IMR-90 (cell line): Measurements from ENCODE around the gene PAN2. TPM values are rescaled to one million over a fixed set of nuclear protein-coding genes. Genes with fewer than 3 reads are reported as not detected.

ENCODE experiments used
- ATAC-seq: fragments of 200-7000 bp; cut with Tn5 transposase; 2 replicates; pipeline ENCODE4 v1.9.1; 2020; ENCODE audit warnings: low read depth, mild to moderate bottlenecking, moderate library complexity
- BruUV-seq: library from RNA; stranded (reverse); fragments of 400-500 nt; replicated peaks from 2 replicates; lab custom pipeline; 2021; lab: Mats Ljungman, UMichigan
- CTCF ChIA-PET: fragments of 300-600 bp; formaldehyde crosslinking; extraction: SDS; loops from one replicate; lab custom pipeline; 2021; ENCODE audit warnings: antibody characterized with exemption; lab: Yijun Ruan, JAX
- POLR2A ChIA-PET: fragments of 300-600 bp; sonication (Branson Sonifier 250); formaldehyde crosslinking; loops from one replicate; lab custom pipeline; 2022; ENCODE audit warnings: antibody characterized with exemption; ENCODE audit not compliant: unreplicated experiment; lab: Charles Lee
- DNase-seq: peaks from one replicate; pipeline ENCODE4 v3.0.0; 2013
- H2AFZ ChIP-seq: replicated peaks from 2 replicates; pipeline ENCODE3; 2013; ENCODE audit warnings: low read length, mild to moderate bottlenecking; ENCODE audit not compliant: poor library complexity
- H2AK5ac ChIP-seq: 2 replicates; pipeline ENCODE4 v1.6.1; 2013; ENCODE audit warnings: low read depth, low read length, inconsistent platforms
- H2AK9ac ChIP-seq: replicated peaks from 2 replicates; pipeline ENCODE3; 2013; ENCODE audit warnings: mild to moderate bottlenecking, low read depth, low read length, moderate library complexity; ENCODE audit not compliant: poor library complexity
- H2BK120ac ChIP-seq: 2 replicates; pipeline ENCODE4 v1.6.1; 2013; ENCODE audit warnings: low read depth, low read length, inconsistent platforms
- H2BK15ac ChIP-seq: 3 replicates; pipeline ENCODE4 v1.6.1; 2013; ENCODE audit warnings: low read depth, low read length, inconsistent platforms
- H2BK20ac ChIP-seq: 2 replicates; pipeline ENCODE4 v1.6.1; 2013; ENCODE audit warnings: low read depth, mild to moderate bottlenecking, inconsistent platforms, low read length, moderate library complexity
- H2BK5ac ChIP-seq: 2 replicates; pipeline ENCODE4 v1.6.1; 2013; ENCODE audit warnings: mild to moderate bottlenecking, low read depth, low read length, inconsistent platforms; ENCODE audit not compliant: poor library complexity, severe bottlenecking
- H3K14ac ChIP-seq: replicated peaks from 2 replicates; pipeline ENCODE4 v1.6.1; 2013; ENCODE audit warnings: low read depth, low read length, inconsistent platforms
- H3K18ac ChIP-seq: 2 replicates; pipeline ENCODE4 v1.6.1; 2013; ENCODE audit warnings: low read depth, low read length, control low read depth
- H3K23ac ChIP-seq: 2 replicates; pipeline ENCODE4 v1.6.1; 2013; ENCODE audit warnings: low read depth, low read length, inconsistent platforms
- H3K27ac ChIP-seq: 2 replicates; pipeline ENCODE4 v1.5.1; 2013; ENCODE audit warnings: mild to moderate bottlenecking, control low read depth, low read length; ENCODE audit not compliant: insufficient read depth
- H3K27me3 ChIP-seq: 2 replicates; pipeline ENCODE4 v1.6.1; 2013; ENCODE audit warnings: low read length; ENCODE audit not compliant: control insufficient read depth, insufficient read depth
- H3K36me3 ChIP-seq: 2 replicates; pipeline ENCODE4 v1.6.1; 2013; ENCODE audit warnings: low read length, mixed read lengths; ENCODE audit not compliant: control insufficient read depth, insufficient read depth
- H3K4ac ChIP-seq: 2 replicates; pipeline ENCODE4 v1.6.1; 2013; ENCODE audit warnings: low read depth, low read length, inconsistent platforms
- H3K4me1 ChIP-seq: 2 replicates; pipeline ENCODE4 v1.6.1; 2013; ENCODE audit warnings: low read length, mixed read lengths; ENCODE audit not compliant: control insufficient read depth, insufficient read depth
- H3K4me2 ChIP-seq: 2 replicates; pipeline ENCODE4 v1.6.1; 2013; ENCODE audit warnings: low read depth, mild to moderate bottlenecking, control low read depth, low read length, moderate library complexity
- H3K4me3 ChIP-seq: 2 replicates; pipeline ENCODE4 v1.5.1; 2013; ENCODE audit warnings: low read depth, mild to moderate bottlenecking, control low read depth, low read length, moderate library complexity; ENCODE audit not compliant: insufficient read depth
- H3K56ac ChIP-seq: 2 replicates; pipeline ENCODE4 v1.6.1; 2013; ENCODE audit warnings: low read length, inconsistent platforms; ENCODE audit not compliant: insufficient read depth; ENCODE audit errors: extremely low read depth
- H3K79me1 ChIP-seq, 2 experiments: 2 replicates each; pipeline ENCODE4 v1.6.1; 2013; ENCODE audit warnings: low read length in 2 of 2, inconsistent platforms in 1 of 2, low read depth in 1 of 2
- H3K9ac ChIP-seq: 2 replicates; pipeline ENCODE4 v1.6.1; 2013; ENCODE audit warnings: low read depth, low read length, control low read depth
- H3K9me1 ChIP-seq: 2 replicates; pipeline ENCODE4 v1.6.1; 2013; ENCODE audit warnings: low read length, inconsistent platforms; ENCODE audit not compliant: insufficient read depth
- H3K9me3 ChIP-seq: 2 replicates; pipeline ENCODE4 v1.6.1; 2013; ENCODE audit warnings: low read length; ENCODE audit not compliant: control insufficient read depth, insufficient read depth
- H4K20me1 ChIP-seq: 2 replicates; pipeline ENCODE4 v1.6.1; 2013; ENCODE audit warnings: low read length, inconsistent platforms; ENCODE audit not compliant: insufficient read depth
- H4K5ac ChIP-seq: 2 replicates; pipeline ENCODE4 v1.6.1; 2013; ENCODE audit warnings: mild to moderate bottlenecking, low read depth, low read length, control low read depth
- H4K8ac ChIP-seq, 2 experiments: 2 replicates each; pipeline ENCODE4 v1.6.1; 2013; ENCODE audit warnings: low read depth in 2 of 2, low read length in 2 of 2, control low read depth in 1 of 2, inconsistent platforms in 1 of 2
- H4K91ac ChIP-seq: 2 replicates; pipeline ENCODE4 v1.6.1; 2013; ENCODE audit warnings: low read depth, low read length, inconsistent platforms; ENCODE audit not compliant: insufficient read depth
- BHLHE40 ChIP-seq: fragments of 150-350 bp; IDR thresholded peaks from 2 replicates; pipeline ENCODE4 v1.6.1; 2016; ENCODE audit warnings: mild to moderate bottlenecking, low read depth, low read length
- CEBPB ChIP-seq: IDR thresholded peaks from 2 replicates; pipeline ENCODE4 v1.6.1; 2012; ENCODE audit warnings: low read depth, low read length, improper control_type of control experiment
- CHD1 ChIP-seq: IDR thresholded peaks from 2 replicates; pipeline ENCODE4 v1.6.1; 2012; ENCODE audit warnings: low read depth, low read length, improper control_type of control experiment
- CTCF ChIP-seq: conservative IDR thresholded peaks from 2 replicates; pipeline ENCODE4 v1.5.1; 2012; ENCODE audit warnings: mild to moderate bottlenecking, low read depth, low read length, improper control_type of control experiment
- ELK1 ChIP-seq: fragments of 150-350 bp; IDR thresholded peaks from 2 replicates; pipeline ENCODE4 v1.6.1; 2016; ENCODE audit warnings: low read depth, mild to moderate bottlenecking, low read length, moderate library complexity, borderline replicate concordance
- FOS ChIP-seq: fragments of 150-350 bp; IDR thresholded peaks from 2 replicates; pipeline ENCODE4 v1.6.1; 2016; ENCODE audit warnings: low read depth, low read length
- MAFK ChIP-seq: IDR thresholded peaks from 2 replicates; pipeline ENCODE4 v1.6.1; 2012; ENCODE audit warnings: low read depth, low read length, improper control_type of control experiment
- NFE2L2 ChIP-seq: fragments of 150-350 bp; IDR thresholded peaks from 2 replicates; pipeline ENCODE4 v1.6.1; 2016; ENCODE audit warnings: low read depth, mild to moderate bottlenecking, low read length
- POLR2A ChIP-seq: IDR thresholded peaks from 2 replicates; pipeline ENCODE4 v1.6.1; 2012; ENCODE audit warnings: mild to moderate bottlenecking, low read depth, low read length
- RAD21 ChIP-seq: IDR thresholded peaks from 2 replicates; pipeline ENCODE4 v1.6.1; 2012; ENCODE audit warnings: low read length, improper control_type of control experiment
- RCOR1 ChIP-seq: IDR thresholded peaks from 2 replicates; pipeline ENCODE4 v1.6.1; 2012; ENCODE audit warnings: mild to moderate bottlenecking, low read length, improper control_type of control experiment; ENCODE audit not compliant: insufficient replicate concordance
- RFX5 ChIP-seq: IDR thresholded peaks from 2 replicates; pipeline ENCODE4 v1.8.0; 2012; ENCODE audit warnings: low read depth, mild to moderate bottlenecking, low read length, moderate library complexity
- USF2 ChIP-seq: fragments of 150-350 bp; IDR thresholded peaks from 2 replicates; pipeline ENCODE4 v1.6.1; 2017; ENCODE audit warnings: mild to moderate bottlenecking, antibody characterized with exemption, low read length, low read depth
- WGBS, 2 experiments: methylation state at CpG; one replicate each; pipeline versions ENCODE4 v1.1.5 to v1.1.7; 2013; ENCODE audit warnings: missing lambda C conversion rate in 2 of 2; ENCODE audit not compliant: insufficient read length in 1 of 2; ENCODE audit errors: extremely low coverage in 2 of 2; 5-methylcytosine and 5-hydroxymethylcytosine counted together
- dilution Hi-C: fragments of 300-500 bp; cut with HindIII; formaldehyde crosslinking; loops from one replicate; pipeline ENCODE4 v1.14.3; 2018; ENCODE audit warnings: low sequenced_read_pairs; ENCODE audit not compliant: unreplicated experiment
- in situ Hi-C: fragments of 300-500 bp; cut with MboI; formaldehyde crosslinking; loops from 3 replicates; pipeline ENCODE4 v1.14.3; 2019; ENCODE audit warnings: low sequenced_read_pairs, inconsistent platforms, mixed read lengths
- intact Hi-C: fragments of 100-400 bp; cut with micrococcal nuclease; formaldehyde crosslinking; loops from 2 replicates; pipeline ENCODE4 v1.10.0; 2022
- polyA plus RNA-seq, 3 experiments: library from polyadenylated mRNA; depleted of rRNA; stranded (reverse); fragments of >200 nt; gene quantifications; 2 replicates each; pipeline ENCODE4 v1.2.3, GENCODE V29; 2012; ENCODE audit warnings: low replicate concordance in 1 of 3
- total RNA-seq: library from RNA; depleted of rRNA; stranded (reverse); fragments of >200 nt; gene quantifications from 2 replicates; pipeline ENCODE4 v1.2.3, GENCODE V29; 2012

The PAN2 gene
- total and polyA plus RNA-seq, 2 of the 4 experiments (the other 2 are of a cell fraction): 9.7 to 20.2 TPM

GRCh38 chr12:56315249-56315621 lies 18.6 kb downstream of the PAN2 start (continued):
- no peak for TF ChIP-seq ELK1
- no peak for TF ChIP-seq MAFK
- TF ChIP-seq NFE2L2: no peak
- TF ChIP-seq RAD21: no peak

- CTCF ChIA-PET: no interaction called here
- TF ChIP-seq USF2 (no peak), CEBPB (no peak), FOS (no peak), ELK1 (no peak), RFX5 (no peak), RCOR1 (no peak), RAD21 (no peak), BHLHE40 (no peak), POLR2A (no peak), CTCF (no peak), CHD1 (no peak)
Observed at GRCh38 chr12:56311003-56311402, 22.8 kb downstream of the PAN2 start.

More at GRCh38 chr12:56311003-56311402, 22.8 kb downstream of the PAN2 start:
- H3K27me3 ChIP-seq: no peaks in the 10 kb centered on the region
- no TSS peak for BruUV-seq
- H2BK15ac ChIP-seq: no peak overlapping the region
- H2BK120ac ChIP-seq: no peak overlapping the region
- DNase-seq: no peak
- H3K23ac ChIP-seq: no peak overlapping the region
- no peak overlapping the region for H3K4ac ChIP-seq
- H3K9me1 ChIP-seq: no peaks in the 10 kb centered on the region
- H3K4me1 ChIP-seq: peaks cover 4% of the 10 kb centered on the region
- no peak overlapping the region for H2BK5ac ChIP-seq
- H4K91ac ChIP-seq: no peak overlapping the region
- no peak overlapping the region for H4K5ac ChIP-seq
- no peak overlapping the region for H2AFZ ChIP-seq
- H3K79me1 ChIP-seq: peaks cover 11 to 26% of the 10 kb centered on the region in 2 experiments
- H4K20me1 ChIP-seq: no peaks in the 10 kb centered on the region
- H2AK9ac ChIP-seq: no peak overlapping the region
- H3K4me3 ChIP-seq: no peak overlapping the region
- peaks cover 30% of the 10 kb centered on the region for H3K36me3 ChIP-seq
- no peak overlapping the region for H4K8ac ChIP-seq
- no peak for ATAC-seq
- H3K56ac ChIP-seq: no peak overlapping the region
- no peaks in the 10 kb centered on the region for H3K9me3 ChIP-seq
- H3K18ac ChIP-seq: no peak overlapping the region
- in situ Hi-C loops (no loop called here), intact Hi-C loops (no loop called here), dilution Hi-C loops (no loop called here)
- no peak overlapping the region for H3K9ac ChIP-seq
- WGBS, 2 experiments: 98% methylated on average over 11 of the region's 12 CpGs; no CpG with 5 or more reads in 1 of the 2 experiments
- POLR2A ChIA-PET: interaction anchor here (0.6 kb wide), 1 partner anchor 225 kb away, joined by 5 read pairs; no protein-coding TSS in a partner anchor
- H3K14ac ChIP-seq: no peak overlapping the region
- no peak overlapping the region for H2AK5ac ChIP-seq
- no peak overlapping the region for H2BK20ac ChIP-seq
- no peak overlapping the region for H3K4me2 ChIP-seq
- no peak overlapping the region for H3K27ac ChIP-seq
